ENCODE measurements around the gene AOC2.
"Not testable (repeated sequence)": the region's sequence is repeated elsewhere in the genome, so short reads cannot be mapped to it uniquely, and the experiment has no call there.

GRCh38 chr17:42885806-42886205 lies 41.4 kb downstream of the AOC2 start:
- not testable (repeated sequence) for TF ChIP-seq EZH2 (IDR thresholded peaks at IDR 0.05; ENCODE audit: borderline replicate concordance, control insufficient read depth, low read depth, low read length); USF2 (IDR thresholded peaks at IDR 0.05; ENCODE audit: borderline replicate concordance, low read depth, low read length); JUND (IDR thresholded peaks at IDR 0.05; ENCODE audit: low read depth, low read length); CTCF (IDR thresholded peaks at IDR 0.05 in 2 of 3, conservative IDR thresholded peaks at IDR 0.05 in 1 of 3; ENCODE audit: control insufficient read depth in 2 of 3, extremely low read depth in 1 of 3, insufficient read depth in 1 of 3, low read depth in 3 of 3, low read length in 3 of 3); SP1 (IDR thresholded peaks at IDR 0.05; ENCODE audit: low read depth, low read length); RAD51 (IDR thresholded peaks at IDR 0.05)
- TF ChIP-seq, protein P1, sequence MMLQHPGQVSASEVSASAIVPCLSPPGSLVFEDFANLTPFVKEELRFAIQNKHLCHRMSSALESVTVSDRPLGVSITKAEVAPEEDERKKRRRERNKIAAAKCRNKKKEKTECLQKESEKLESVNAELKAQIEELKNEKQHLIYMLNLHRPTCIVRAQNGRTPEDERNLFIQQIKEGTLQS (IDR thresholded peaks at IDR 0.05; ENCODE audit: borderline replicate concordance, extremely low read depth, low read depth, low read length) = not testable (repeated sequence)

Data from GM12878 (cell line).